Stimulated activated CD4-positive, alpha-beta T cell treated with anti-CD3 and anti-CD28 coated beads, Interleukin-12 subunit alpha, Interleukin-12 subunit beta, amount 100 ng/mL, for 24 hours (primary cell): ENCODE data around the gene TDRD1.
"Not testable (repeated sequence)": the region's sequence is repeated elsewhere in the genome, so short reads cannot be mapped to it uniquely, and the experiment has no call there.

ENCODE experiments used
- DNase-seq, 2 experiments: peaks; one replicate each; pipeline ENCODE4 v3.0.0-alpha.2; 2020; ENCODE audit warnings: low read depth in 2 of 2

TDRD1 gene

GRCh38 chr10:114179148-114179547, at the start of gene TDRD1:
Gene TDRD1, plus strand, starts transcription at chr10:114179353. Its CDS starts 8,479 bp downstream, at chr10:114187832.
- DNase-seq: no peak

- DNase-seq: no peak
These were observed 48.1 kb upstream of the TDRD1 start for GRCh38 chr10:114131094-114131493.

GRCh38 chr10:114135476-114135875, 43.7 kb upstream of the TDRD1 start:
- DNase-seq: no peak

GRCh38 chr10:114138581-114138980, 40.6 kb upstream of the TDRD1 start:
- no peak for DNase-seq

GRCh38 chr10:114140036-114140435, 39.1 kb upstream of the TDRD1 start:
- DNase-seq: no peak

GRCh38 chr10:114140827-114141226, 38.3 kb upstream of the TDRD1 start:
- DNase-seq: not testable (repeated sequence)

- no peak for DNase-seq
These were observed 37.1 kb upstream of the TDRD1 start for GRCh38 chr10:114142018-114142417.

GRCh38 chr10:114143160-114143559, 36.0 kb upstream of the TDRD1 start:
- no peak for DNase-seq

- not testable (repeated sequence) for DNase-seq
These were observed 29.7 kb upstream of the TDRD1 start for GRCh38 chr10:114149476-114149875.

- DNase-seq: no peak
These were observed 27.7 kb upstream of the TDRD1 start for GRCh38 chr10:114151486-114151885.

- no peak for DNase-seq
These were observed 27.3 kb upstream of the TDRD1 start for GRCh38 chr10:114151892-114152291.

- no peak for DNase-seq
These were observed 21.2 kb upstream of the TDRD1 start for GRCh38 chr10:114157912-114158311.

GRCh38 chr10:114163062-114163461, 16.1 kb upstream of the TDRD1 start:
- DNase-seq: no peak

GRCh38 chr10:114166043-114166442, 13.1 kb upstream of the TDRD1 start:
- DNase-seq: no peak

- DNase-seq: no peak
These were observed 12.7 kb upstream of the TDRD1 start for GRCh38 chr10:114166494-114166893.

- no peak for DNase-seq
These were observed 11.2 kb upstream of the TDRD1 start for GRCh38 chr10:114167985-114168384.

GRCh38 chr10:114168450-114169009, 10.6 kb upstream of the TDRD1 start:
- DNase-seq: no peak

- no peak for DNase-seq
These were observed 6.9 kb upstream of the TDRD1 start for GRCh38 chr10:114172216-114172615.

- DNase-seq: no peak
These were observed 6.2 kb upstream of the TDRD1 start for GRCh38 chr10:114172776-114173602.

- no peak for DNase-seq
These were observed 5.6 kb upstream of the TDRD1 start for GRCh38 chr10:114173603-114173920.

GRCh38 chr10:114173921-114174694, 5.0 kb upstream of the TDRD1 start, which contains the start of gene CCDC186:
Gene CCDC186, minus strand, starts transcription at chr10:114174203. Its CDS starts 10,935 bp downstream, at chr10:114163268.
- DNase-seq: peak; percentile 96 to 97

GRCh38 chr10:114174695-114175188, 4.4 kb upstream of the TDRD1 start:
- peak in 1 of 2 experiments; percentile 11 for DNase-seq
